Colonic mucosa (tissue), 4 donors: ENCODE results near the gene INTS6L. TPM values are rescaled to one million over a fixed set of nuclear protein-coding genes. Genes with fewer than 3 reads are reported as not detected.
"Not testable (repeated sequence)": the region's sequence is repeated elsewhere in the genome, so short reads cannot be mapped to it uniquely, and the experiment has no call there.

Source experiments
- DNase-seq: peaks from one replicate; pipeline ENCODE4 v3.0.0-alpha.2; 2020
- H3K27ac ChIP-seq: fragments of 200-600 bp; one replicate; pipeline ENCODE4 v1.8.0; 2021
- H3K27me3 ChIP-seq: fragments of 200-600 bp; one replicate; pipeline ENCODE4 v1.8.0; 2021
- H3K36me3 ChIP-seq: fragments of 200-600 bp; one replicate; pipeline ENCODE4 v1.8.0; 2021
- H3K4me1 ChIP-seq: fragments of 200-600 bp; one replicate; pipeline ENCODE4 v1.8.0; 2021; ENCODE audit warnings: mild to moderate bottlenecking
- H3K4me3 ChIP-seq: fragments of 200-600 bp; one replicate; pipeline ENCODE4 v1.8.0; 2021
- H3K9ac ChIP-seq, 2 donors: one replicate each; pipeline ENCODE4 v1.7.0; 2013; ENCODE audit warnings: control low read depth in 2 of 2, low read depth in 2 of 2, low read length in 2 of 2
- H3K9me3 ChIP-seq: fragments of 200-600 bp; one replicate; pipeline ENCODE4 v1.8.0; 2021
- intact Hi-C: fragments of 100-400 bp; cut with DNase I; formaldehyde crosslinking; loops from one replicate; pipeline ENCODE4 v1.14.1; 2022
- total RNA-seq, 2 donors: library from RNA; stranded (reverse); fragmentation: NEBNext Ultra II Directional in 1 of 2; extraction: Animal tissue kit (Norgen Biotek cat#: 25700) in 1 of 2; gene quantifications; one replicate each; pipeline ENCODE4 v1.2.1, GENCODE V29; 2021
- TF ChIP-seq, protein P1 (sequence below): fragments of 200-600 bp; IDR thresholded peaks from one replicate; pipeline ENCODE4 v1.8.0; 2022; ENCODE audit warnings: antibody characterized with exemption, mild to moderate bottlenecking
- donor health status: healthy.
- donor health status: DM: no; HTN: no; CAD: no.
- donor health status: DM: no; HTN: no; CAD: no.

Gene INTS6L
- total RNA-seq, 2 donors from 2014 or later = 14.8 to 16.2 TPM

DNA sequence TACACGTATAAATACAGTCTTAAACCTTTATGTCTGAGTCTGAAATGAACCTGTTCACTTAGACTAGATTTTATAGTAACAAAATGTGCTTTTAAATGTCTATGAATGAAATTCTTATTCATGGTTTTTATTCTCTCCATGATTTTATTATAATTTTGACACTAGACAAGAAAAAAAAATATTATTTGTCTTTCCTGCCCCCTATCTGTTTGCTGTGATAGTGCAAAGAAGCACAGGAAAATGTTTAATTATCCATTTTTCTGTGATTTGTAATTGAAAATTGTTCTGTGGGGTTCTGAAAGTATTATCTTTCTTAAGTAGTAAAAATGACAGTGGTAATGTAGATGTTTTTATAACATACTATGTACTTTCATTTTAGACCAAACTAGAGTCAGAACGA is 52.0 kb downstream of the INTS6L start:
- no peak for DNase-seq
- H3K9ac ChIP-seq = no peak overlapping the region
- no peaks in the 10 kb centered on the region for H3K36me3 ChIP-seq
- no peak overlapping the region for H3K27ac ChIP-seq
- H3K4me1 ChIP-seq = no peaks in the 10 kb centered on the region
- H3K9me3 ChIP-seq = no peaks in the 10 kb centered on the region
- H3K27me3 ChIP-seq = no peaks in the 10 kb centered on the region
- TF ChIP-seq, protein P1, sequence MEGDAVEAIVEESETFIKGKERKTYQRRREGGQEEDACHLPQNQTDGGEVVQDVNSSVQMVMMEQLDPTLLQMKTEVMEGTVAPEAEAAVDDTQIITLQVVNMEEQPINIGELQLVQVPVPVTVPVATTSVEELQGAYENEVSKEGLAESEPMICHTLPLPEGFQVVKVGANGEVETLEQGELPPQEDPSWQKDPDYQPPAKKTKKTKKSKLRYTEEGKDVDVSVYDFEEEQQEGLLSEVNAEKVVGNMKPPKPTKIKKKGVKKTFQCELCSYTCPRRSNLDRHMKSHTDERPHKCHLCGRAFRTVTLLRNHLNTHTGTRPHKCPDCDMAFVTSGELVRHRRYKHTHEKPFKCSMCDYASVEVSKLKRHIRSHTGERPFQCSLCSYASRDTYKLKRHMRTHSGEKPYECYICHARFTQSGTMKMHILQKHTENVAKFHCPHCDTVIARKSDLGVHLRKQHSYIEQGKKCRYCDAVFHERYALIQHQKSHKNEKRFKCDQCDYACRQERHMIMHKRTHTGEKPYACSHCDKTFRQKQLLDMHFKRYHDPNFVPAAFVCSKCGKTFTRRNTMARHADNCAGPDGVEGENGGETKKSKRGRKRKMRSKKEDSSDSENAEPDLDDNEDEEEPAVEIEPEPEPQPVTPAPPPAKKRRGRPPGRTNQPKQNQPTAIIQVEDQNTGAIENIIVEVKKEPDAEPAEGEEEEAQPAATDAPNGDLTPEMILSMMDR = no peak
- H3K4me3 ChIP-seq = no peak overlapping the region
- intact Hi-C loops = loop anchor here (10.0 kb wide), 1 partner anchor 88 kb away; no protein-coding TSS in a partner anchor

DNA sequence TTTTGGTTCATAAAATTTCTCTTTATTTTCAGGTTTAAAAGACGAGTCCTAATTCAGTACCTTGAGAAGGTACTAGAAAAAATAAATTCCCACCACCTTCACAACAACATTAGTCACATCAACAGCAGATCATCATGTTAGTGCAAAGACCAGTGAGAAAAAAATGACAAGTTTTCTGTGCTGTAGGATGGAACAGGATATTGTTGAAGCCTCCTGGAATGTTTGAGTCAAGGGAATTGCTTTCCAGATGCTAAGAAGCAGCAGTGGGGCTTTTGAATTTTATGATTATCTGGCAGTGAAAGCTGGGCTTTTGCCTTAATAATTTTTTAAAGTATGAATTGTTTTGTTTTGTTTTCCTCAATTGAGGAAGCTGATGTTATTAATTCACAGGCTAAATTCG is 61.0 kb downstream of the INTS6L start:
- H3K9ac ChIP-seq = no peak overlapping the region
- DNase-seq = no peak
- intact Hi-C loops = no loop called here
- no peaks in the 10 kb centered on the region for H3K27me3 ChIP-seq
- H3K36me3 ChIP-seq = no peaks in the 10 kb centered on the region
- no peaks in the 10 kb centered on the region for H3K9me3 ChIP-seq
- no peaks in the 10 kb centered on the region for H3K4me1 ChIP-seq
- no peak overlapping the region for H3K27ac ChIP-seq
- TF ChIP-seq, protein P1 = no peak
- H3K4me3 ChIP-seq = no peak overlapping the region

DNA sequence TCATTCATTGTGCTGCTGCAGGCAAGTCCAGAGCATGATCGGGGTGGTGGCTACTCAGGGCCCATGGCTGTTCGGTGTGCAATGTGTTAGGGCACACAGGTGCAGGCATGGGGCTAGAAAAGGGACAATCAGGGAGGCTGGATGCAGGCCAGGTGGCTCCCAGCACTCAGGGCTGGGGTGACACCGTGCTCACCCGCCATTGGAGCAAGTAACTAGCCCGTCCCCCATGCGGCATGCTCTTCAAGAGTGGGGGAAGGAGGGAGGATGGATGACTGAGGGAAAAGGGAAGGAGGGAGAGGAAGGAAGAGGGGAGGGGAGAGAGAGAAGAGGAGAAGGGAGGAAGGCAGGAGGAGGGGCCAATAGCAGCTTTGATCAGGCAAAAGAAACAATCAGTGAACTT is 64.7 kb downstream of the INTS6L start:
- no peak overlapping the region for H3K4me3 ChIP-seq
- intact Hi-C loops = no loop called here
- no peaks in the 10 kb centered on the region for H3K36me3 ChIP-seq
- no peaks in the 10 kb centered on the region for H3K9me3 ChIP-seq
- no peak for DNase-seq
- H3K9ac ChIP-seq = no peak overlapping the region
- no peaks in the 10 kb centered on the region for H3K4me1 ChIP-seq
- no peak overlapping the region for H3K27ac ChIP-seq
- TF ChIP-seq, protein P1 = no peak
- no peaks in the 10 kb centered on the region for H3K27me3 ChIP-seq

DNA sequence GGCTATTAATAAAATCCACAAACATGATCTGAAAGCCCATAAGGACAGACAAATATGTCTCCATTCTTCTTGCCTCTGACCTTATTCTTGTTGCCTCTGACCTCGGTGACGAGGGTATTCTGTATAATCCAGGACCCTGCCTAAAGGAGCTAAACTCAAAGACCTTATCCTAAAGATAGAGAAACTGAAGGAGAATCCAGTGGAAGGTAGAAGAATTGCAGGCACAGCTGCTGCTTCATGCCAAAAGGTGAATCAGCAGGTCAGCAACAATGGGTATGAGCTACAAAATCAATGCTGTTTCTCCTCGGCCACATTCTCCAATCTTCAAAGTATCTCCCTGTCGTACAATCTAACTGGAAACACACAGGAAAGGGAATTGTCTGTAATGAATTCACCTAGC is 71.4 kb downstream of the INTS6L start:
- TF ChIP-seq, protein P1 = no peak

DNA sequence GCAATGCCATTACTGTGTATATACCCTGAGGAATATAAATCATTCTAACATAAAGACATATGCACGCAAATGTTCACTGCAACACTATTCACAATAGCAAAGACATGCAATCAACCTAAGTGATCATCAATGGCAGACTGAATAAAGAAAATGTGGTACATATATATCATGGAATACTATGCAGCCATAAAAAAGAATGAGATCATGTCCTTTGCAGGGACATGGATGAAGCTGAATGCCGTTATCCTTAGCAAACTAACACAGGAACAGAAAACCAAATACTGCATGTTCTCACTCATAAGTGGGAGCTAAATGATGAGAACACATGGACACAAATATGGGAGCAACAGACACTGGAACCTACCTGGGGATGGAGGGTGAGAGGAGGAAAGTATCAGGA is 73.6 kb downstream of the INTS6L start:
- DNase-seq, H3K27me3 ChIP-seq, H3K36me3 ChIP-seq, H3K9ac ChIP-seq, H3K27ac ChIP-seq, H3K4me3 ChIP-seq, H3K9me3 ChIP-seq, intact Hi-C loops, H3K4me1 ChIP-seq: not testable (repeated sequence)

More for the DNA sequence above, 71.4 kb downstream of the INTS6L start:
- DNase-seq = no peak
- Histone ChIP-seq H3K9me3 (no peaks in the 10 kb centered on the region), H3K9ac (no peak overlapping the region), H3K27me3 (no peaks in the 10 kb centered on the region), H3K27ac (no peak overlapping the region), H3K4me1 (no peaks in the 10 kb centered on the region), H3K36me3 (no peaks in the 10 kb centered on the region), H3K4me3 (no peak overlapping the region)
- intact Hi-C loops = no loop called here

DNA sequence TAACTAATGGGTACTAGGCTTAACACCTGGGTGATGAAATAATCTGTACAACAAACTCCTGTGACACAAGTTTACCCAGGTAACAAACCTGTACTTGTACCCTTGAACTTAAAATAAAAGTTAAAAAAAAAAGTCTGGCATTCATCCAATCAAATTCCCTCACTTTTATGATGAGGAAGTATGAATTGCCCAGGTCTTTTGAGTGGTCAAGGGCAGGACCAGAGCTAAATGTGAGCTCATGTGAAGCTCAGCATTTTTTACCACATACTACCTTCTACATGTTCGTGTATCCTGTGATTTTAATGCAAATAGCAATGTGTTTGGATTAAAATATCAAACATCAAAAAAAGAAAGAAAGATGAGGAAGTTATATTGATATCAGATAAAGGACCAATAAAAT is 74.0 kb downstream of the INTS6L start:
- H3K4me1 ChIP-seq, intact Hi-C loops, H3K27me3 ChIP-seq, H3K4me3 ChIP-seq, H3K27ac ChIP-seq, H3K9me3 ChIP-seq, H3K9ac ChIP-seq, H3K36me3 ChIP-seq, DNase-seq: not testable (repeated sequence)

DNA sequence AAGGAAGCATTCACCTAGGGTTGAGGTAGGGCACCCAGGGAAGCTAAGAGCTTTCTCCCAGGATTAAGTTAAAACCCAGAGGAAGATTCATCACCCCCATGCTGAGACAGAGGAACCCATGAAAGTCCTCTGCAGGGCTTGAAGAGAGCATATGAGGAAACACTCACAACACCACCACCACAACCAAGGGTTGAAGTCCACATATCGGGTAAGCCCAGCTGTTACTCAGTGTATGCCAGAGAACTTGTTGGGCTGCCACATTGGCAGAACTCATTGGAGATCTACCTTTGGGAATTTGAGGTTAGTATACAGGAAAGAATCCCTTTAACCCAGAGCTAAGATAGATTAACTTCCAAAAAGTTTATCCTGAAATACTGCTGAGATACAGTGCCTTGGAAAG is 75.1 kb downstream of the INTS6L start:
- Histone ChIP-seq H3K9ac (no peak overlapping the region), H3K4me3 (no peak overlapping the region), H3K9me3 (no peaks in the 10 kb centered on the region), H3K4me1 (no peaks in the 10 kb centered on the region), H3K27me3 (no peaks in the 10 kb centered on the region), H3K36me3 (no peaks in the 10 kb centered on the region), H3K27ac (no peak overlapping the region)
- DNase-seq = no peak
- TF ChIP-seq, protein P1 = no peak
- intact Hi-C loops = no loop called here
